Keratinocyte (primary cell): ENCODE results near the gene IFT122.

Experiments
- CTCF ChIP-seq, 3 experiments: IDR thresholded peaks in 1 of 3; conservative IDR thresholded peaks in 1 of 3; optimal IDR thresholded peaks in 1 of 3; 2 replicates in 2 of 3; 3 replicates in 1 of 3; pipeline versions ENCODE3 to v1.5.1; 2011; ENCODE audit warnings: low read length in 3 of 3, mild to moderate bottlenecking in 3 of 3, moderate library complexity in 2 of 3, control low read depth in 1 of 3, inconsistent platforms in 1 of 3; ENCODE audit not compliant: insufficient read depth in 2 of 3; ENCODE audit errors: extremely low read depth in 1 of 3
- EZH2 ChIP-seq: IDR thresholded peaks from one replicate; pipeline ENCODE4 v1.6.1; 2012; ENCODE audit warnings: inconsistent platforms, mild to moderate bottlenecking, low read length, moderate library complexity

GRCh38 chr3:129549805-129550204 lies 109.8 kb downstream of the IFT122 start:
- no peak for TF ChIP-seq CTCF (optimal IDR thresholded peaks at IDR 0.05 in 1 of 3, IDR thresholded peaks at IDR 0.05 in 1 of 3, conservative IDR thresholded peaks at IDR 0.05 in 1 of 3; ENCODE audit: extremely low read depth in 1 of 3, insufficient read depth in 2 of 3, low read length in 3 of 3)
- TF ChIP-seq EZH2: no peak
